NCI-H128 (cell line): Measurements from ENCODE around the gene ASCL4.
"Not testable (repeated sequence)": the region's sequence is repeated elsewhere in the genome, so short reads cannot be mapped to it uniquely, and the experiment has no call there.

ENCODE experiments used
- DNase-seq: peaks from one replicate; lab custom pipeline; 2025; ENCODE audit not compliant: unreplicated experiment; lab: John Stamatoyannopoulos, UW

The ASCL4 gene, protein sequence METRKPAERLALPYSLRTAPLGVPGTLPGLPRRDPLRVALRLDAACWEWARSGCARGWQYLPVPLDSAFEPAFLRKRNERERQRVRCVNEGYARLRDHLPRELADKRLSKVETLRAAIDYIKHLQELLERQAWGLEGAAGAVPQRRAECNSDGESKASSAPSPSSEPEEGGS

GRCh38 chr12:107774349-107775029 lies at the start of gene ASCL4:
ASCL4 (plus strand) TSS chr12:107774704; CDS start chr12:107775219, 515 bp downstream.
- DNase-seq = no peak

DNA sequence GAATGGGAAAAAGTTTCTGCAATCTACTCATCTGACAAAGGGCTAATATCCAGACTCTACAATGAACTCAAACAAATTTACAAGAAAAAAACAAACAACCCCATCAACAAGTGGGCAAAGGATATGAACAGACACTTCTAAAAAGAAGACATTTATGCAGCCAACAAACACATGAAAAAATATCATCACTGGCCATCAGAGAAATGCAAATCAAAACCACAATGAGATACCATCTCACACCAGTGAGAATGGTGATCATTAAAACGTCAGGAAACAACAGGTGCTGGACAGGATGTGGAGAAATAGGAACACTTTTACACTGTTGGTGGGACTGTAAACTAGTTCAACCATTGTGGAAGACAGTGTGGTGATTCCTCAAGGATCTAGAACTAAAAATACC lies 47.2 kb upstream of the ASCL4 start:
- DNase-seq = not testable (repeated sequence)

DNA sequence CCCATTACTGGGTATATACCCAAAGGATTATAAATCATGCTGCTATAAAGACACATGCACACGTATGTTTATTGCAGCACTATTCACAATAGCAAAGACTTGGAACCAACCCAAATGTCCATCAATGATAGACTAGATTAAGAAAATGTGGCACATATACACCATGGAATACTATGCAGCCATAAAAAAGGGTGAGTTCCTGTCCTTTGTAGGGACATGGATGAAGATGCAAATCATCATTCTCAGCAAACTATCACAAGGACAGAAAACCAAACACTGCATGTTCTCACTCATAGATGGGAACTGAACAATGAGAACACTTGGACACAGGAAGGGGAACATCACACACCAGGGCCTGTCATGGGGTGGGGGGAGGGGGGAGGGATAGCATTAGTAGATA lies 46.8 kb upstream of the ASCL4 start:
- not testable (repeated sequence) for DNase-seq

DNA sequence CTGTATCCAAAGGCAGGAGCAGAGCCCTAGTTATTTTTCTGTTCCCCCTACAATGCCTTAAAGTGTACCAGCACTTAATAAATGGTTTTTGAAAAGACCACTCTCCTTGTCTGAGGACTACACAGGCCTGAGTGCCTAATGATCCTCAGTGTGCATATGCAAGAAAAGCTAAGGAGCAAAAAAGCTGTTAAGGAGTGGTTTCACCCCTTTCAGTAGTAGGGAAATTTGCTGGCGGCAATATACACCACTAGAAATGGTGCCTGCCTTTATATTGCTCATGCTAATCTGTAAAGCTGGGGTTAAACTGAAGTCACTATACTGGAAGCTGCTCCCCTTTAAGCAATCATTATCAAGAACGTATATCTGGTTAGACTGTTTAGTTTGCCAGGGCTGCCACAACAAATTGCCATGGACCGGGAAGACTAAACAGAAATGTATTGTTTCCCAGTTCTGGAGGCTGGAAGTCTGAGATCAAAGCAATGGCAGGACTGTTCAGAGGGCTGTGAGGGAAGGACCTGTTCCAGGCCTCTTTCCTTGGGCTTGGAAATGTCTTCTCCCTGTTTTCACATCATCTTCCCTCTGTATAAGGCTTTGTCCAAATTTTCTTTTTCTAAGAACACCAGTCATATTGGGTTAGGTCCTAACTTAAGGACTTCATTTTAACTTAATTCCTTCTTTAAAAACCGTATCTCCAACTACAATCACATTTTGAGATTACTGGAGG lies 43.7 kb upstream of the ASCL4 start:
- no peak for DNase-seq

DNA sequence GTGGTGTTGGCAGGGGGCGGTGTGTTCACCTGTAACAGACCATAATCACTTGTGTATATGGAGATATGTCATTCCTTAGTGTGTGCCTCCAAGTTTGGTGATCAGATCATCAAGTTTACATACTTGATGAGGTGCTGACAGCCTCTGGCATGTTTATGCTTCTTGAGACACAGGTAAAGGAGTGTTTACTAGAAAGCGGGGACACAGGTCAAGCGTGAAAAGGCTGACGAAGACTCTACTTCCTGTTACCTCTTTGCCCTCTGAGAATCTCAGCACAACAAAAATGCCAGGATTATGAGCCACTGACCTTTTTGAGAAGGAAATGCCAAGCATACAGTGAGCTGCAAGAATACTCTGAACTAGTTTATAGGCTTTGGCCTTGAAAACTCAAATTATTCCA lies 43.1 kb upstream of the ASCL4 start:
- DNase-seq = no peak

GRCh38 chr12:107732365-107732764 lies 42.1 kb upstream of the ASCL4 start:
- no peak for DNase-seq

DNA sequence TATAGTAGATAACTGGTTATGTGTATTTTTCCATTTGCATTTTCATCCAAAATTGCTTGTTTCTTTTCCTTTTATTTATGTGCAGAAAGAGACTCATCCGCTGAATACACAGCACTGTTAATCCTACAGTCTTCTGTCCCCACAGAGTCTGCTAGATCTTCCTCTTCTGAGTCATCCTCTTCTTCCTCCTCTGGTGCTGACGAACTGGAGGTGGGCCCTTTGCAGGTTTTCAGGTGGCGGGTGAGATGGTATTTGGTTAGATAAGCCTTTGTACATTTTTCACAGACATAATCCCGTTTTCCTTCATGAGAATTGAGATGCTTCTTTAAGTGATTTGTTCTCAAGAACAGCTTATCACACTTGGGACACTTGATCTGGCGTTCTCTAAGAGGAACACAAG lies 40.4 kb upstream of the ASCL4 start:
- DNase-seq = no peak

DNA sequence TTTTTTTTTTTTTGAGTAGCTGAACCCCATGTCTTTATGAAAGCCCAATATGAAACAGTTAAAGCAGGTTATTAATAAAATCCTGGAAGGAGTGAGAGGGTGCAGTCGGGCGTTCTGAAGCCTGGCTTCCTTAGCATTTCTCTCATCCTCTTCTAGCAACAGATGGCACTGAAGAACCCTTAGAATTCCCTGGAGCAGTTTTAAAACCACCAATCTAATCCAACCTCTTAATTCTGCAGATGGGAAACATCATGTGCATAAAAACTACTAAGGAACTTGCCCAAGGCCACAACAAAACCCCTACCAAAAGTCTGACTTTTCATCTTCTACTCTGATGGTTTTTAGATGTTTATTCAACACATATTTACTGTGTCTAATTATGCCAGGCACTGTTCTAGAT lies 38.7 kb upstream of the ASCL4 start:
- DNase-seq = no peak

DNA sequence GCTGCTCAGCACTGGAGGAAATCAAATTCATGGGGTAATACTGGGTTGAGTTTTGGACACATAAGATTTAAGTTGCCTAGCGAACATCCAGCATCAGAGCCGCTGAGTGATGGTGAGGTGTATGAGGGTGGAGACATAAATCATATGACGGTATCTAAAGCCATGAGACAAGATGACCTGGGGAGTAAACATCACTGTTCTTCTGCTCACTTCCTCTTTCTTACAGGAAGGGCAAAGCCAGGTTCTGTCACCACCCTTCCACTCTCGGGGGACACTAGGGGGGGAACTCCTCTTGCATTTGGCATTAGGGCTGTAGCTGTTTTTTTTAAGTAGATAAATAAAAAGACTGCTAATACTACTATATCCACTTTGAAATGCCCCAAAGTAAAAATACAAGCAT lies 37.6 kb upstream of the ASCL4 start:
- DNase-seq = no peak

DNA sequence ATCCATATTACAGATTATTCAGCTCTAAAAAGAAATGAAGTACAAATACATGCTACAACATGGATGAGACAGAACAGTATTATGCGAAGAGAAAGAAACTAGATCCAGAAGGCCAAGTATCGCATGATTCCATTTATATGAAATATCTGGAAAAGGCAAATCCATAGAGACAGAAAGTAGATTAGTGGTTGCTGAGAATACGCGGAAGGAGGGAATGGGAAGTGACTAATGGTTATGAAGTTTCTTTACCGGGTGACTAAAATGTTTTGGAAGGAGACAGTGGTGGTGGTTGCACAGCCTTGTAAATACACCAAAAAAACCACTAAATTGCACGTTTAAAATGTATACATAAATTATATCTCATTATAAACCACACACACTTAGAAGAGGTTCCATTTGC lies 26.0 kb upstream of the ASCL4 start:
- no peak for DNase-seq

DNA sequence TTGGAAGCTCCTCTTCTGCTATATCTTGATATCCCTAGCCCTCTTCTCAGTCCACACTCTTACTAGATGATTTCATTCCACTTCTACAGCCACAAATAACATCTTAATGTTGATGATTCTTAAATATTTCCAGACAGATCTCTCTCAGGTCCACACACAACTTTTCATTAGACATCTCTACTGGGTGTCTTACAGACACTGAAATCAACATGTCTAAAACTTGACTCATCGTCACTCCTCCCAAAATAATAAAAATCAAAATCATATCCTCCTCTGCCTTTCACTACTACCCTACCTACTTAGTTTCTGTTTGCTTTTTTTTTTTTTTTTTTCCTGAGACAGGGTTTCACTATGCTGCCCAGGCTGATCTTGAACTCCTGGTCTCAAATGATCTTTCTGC lies 25.4 kb upstream of the ASCL4 start:
- DNase-seq = no peak

- DNase-seq = peak; percentile 17
These were observed 15.1 kb upstream of the ASCL4 start for GRCh38 chr12:107759410-107759809.

DNA sequence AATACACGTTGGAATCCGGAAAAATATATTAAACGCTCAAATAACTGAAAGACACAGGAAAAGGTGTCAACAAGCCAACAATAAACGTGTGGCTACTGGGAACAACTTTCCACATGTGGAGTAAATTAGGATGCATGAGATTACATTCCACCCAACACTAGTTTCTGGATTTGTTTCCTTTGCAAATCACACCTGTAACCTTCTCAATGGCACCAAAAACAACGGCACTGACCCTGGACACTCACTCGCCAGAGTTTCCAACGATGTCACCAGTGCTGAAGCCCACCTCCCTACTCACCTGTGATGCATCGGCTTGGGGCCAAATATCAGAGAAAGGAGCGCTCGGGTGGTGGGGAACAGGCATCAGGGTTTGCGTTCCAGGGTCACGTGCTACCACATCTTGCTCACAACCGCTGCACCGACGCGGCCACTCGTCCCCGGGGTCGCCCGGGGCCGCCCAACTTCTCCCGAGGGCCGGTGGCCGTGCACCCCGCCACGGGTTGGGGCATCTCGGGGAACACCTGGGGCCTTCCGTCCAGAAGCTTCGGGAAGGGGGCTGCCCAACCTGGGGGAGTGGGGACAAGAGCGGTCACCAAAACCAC lies 14.2 kb upstream of the ASCL4 start:
- DNase-seq = no peak

DNA sequence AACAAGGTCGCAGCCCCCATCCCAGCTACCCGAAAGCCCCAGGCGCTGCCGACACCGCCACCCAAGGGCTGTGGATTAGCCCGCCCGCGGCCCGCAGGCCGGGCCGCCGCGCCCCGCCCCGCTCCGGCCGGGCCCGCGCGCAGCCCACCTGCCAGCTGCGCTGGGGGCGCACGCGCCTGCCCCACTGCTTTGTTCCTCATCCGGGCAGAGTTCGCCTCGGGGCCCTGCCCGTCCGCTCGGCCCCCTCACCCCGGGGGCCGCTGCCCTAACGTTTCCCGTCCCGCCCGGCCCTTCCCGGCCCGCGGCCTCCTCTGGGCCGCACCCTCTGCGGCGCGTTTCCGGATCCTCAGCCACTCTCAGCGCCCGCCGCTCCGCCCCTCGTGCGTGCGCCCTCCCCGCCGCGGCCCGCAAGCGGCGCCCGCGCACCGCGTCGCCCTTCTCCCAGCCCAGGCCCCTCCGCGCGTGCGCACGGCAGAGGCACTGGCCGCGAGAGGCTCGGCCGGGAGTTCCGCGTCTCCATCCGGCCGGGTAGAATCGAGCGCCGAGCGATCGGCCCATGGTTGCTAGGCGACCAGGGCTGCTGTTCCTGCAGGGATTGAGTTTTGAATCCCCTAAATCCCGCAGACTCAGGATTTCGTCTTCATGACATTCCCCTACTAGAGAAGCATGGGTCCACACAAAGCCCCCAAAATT lies 13.5 kb upstream of the ASCL4 start, which contains the start of gene PRDM4:
Gene PRDM4 (minus strand): TSS at position 329 of the 693 bp plus-strand sequence. CDS start 622 bp downstream, outside the sequence.
- peak; percentile 93 for DNase-seq

DNA sequence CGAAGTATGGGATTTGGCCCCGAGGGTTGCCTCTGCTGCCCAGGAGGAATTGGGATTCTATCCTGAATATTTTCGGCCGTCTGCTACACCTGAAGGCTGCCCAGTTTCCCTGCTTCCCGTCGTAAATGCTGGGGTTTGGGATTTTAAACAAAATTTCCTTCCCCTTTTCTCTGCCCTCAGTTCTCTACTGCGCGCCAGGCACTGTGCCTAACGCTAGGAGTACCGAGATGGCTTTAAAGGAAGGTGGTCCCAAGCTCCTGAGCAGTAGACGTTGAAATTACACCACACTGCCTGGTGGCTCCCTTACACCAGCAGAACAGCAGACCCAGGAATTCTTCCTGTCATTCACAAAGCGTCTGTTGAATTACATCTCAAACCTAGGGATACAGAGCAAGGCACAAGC lies 13.0 kb upstream of the ASCL4 start:
- DNase-seq = no peak

DNA sequence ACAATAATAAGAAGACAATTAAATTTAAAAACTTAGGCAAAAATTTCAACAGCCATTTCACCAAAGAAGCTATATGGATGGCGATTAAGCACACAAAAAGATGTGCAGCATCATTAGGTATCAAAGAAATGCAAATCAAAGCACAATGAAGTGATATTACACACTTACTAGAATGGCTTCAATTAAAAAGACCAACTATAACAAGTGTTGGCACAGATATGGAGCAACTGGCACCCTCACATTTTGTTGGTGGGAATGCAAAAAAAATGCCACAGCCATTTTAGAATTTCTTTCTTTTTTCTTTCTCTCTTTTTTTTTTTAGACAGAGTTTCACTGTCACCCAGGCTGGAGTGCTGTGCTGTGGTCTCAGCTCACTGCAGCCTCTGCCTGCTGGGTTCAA lies 11.6 kb upstream of the ASCL4 start:
- DNase-seq = no peak

DNA sequence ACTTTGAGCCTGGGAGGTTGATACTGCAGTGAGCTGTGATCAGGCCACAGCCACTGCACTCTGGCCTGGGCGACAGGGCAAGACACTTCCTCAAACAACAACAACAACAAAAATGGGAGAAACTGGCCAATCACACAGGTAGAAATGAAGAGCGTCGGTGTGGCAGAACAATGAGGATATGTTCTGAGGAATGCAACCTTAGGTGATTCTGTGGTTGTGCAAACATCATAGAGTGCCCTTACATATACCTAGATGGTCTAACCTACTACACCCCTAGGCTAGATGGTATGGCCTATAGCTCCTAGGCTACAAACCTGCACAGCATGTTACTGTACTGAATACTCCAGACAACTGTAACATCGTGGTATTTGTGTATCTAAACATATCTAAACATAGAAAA lies 9.9 kb upstream of the ASCL4 start:
- no peak for DNase-seq

- DNase-seq = no peak
These were observed 9.2 kb upstream of the ASCL4 start for GRCh38 chr12:107765316-107765715.

- no peak for DNase-seq
These were observed 7.0 kb upstream of the ASCL4 start for GRCh38 chr12:107767466-107767865.

GRCh38 chr12:107775093-107775721 lies 703 bp downstream of the ASCL4 start:
- no peak for DNase-seq

GRCh38 chr12:107776171-107776570 lies 1.7 kb downstream of the ASCL4 start:
- no peak for DNase-seq
